HG03575 (cell line): Measurements from ENCODE around the gene ZNF653.
A peak's percentile ranks its signal among the peaks of the same experiment; 100 is the strongest.
"Not testable (repeated sequence)": the region's sequence is repeated elsewhere in the genome, so short reads cannot be mapped to it uniquely, and the experiment has no call there.

Experiments used
- ATAC-seq: cut with Tn5 transposase; IDR thresholded peaks from one replicate; pipeline ENCODE4 v1.9.1; 2021; ENCODE audit not compliant: unreplicated experiment, insufficient number of reproducible peaks, low FRiP score; ENCODE audit errors: extremely low read depth

Gene ZNF653

DNA sequence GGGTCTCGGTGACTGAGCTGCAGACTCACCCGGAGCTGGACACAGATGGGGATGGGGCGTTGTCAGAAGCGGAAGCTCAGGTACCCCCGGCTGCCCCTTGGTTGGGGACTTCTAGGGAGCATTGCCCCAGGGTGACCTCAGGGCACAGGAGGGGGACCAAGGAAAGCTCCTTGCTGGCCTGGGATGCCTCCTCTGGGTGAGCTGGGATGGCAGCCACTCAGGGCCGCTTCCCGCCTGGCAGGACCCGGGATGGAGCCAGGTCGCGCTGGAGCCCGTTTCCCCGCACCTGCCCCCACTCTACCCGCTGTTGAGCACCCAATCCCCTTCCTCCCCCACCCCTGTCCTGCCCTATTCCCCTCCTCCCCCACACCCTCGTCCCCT is 59.4 kb downstream of the ZNF653 start:
- ATAC-seq, result no peak

DNA sequence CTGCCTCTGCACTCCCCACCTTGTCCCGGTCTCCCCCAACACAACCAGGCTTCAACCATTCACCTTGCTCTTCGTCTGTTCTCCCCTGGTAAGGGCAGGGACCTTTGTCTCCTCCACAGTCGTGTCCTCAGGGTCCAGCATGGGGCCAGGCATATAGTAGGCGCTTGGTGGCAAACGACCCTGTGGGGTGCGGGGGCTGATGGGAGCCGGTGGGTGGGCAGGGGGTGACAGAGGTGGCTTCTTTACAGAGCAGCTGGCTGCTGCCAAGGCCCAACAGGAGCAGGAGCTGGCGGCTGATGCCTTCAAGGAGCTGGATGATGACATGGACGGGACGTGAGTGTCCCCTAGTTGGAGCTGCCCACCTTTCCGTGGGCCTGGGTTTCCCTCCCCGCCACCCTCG is 60.5 kb downstream of the ZNF653 start:
- no peak for ATAC-seq

DNA sequence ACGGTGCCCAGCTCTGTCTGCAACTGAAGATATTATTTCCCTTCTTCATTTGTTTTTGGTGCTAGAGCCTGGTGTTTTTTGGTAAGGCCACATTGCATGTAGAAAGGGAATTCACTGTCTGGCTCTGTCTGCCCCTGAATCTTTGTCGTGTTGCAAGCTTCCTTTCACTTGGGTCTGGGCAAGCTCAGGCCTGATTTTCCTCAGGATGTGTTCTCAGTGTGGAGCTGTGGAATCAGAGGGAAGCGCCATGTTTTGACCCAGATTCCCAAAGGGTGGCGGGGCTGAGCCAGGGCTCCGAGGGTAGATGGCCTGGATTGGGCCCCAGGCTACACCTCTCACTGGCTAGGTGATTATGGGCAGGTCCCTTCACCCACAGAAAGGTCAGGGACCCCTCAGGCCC is 61.6 kb downstream of the ZNF653 start:
- ATAC-seq, result no peak

DNA sequence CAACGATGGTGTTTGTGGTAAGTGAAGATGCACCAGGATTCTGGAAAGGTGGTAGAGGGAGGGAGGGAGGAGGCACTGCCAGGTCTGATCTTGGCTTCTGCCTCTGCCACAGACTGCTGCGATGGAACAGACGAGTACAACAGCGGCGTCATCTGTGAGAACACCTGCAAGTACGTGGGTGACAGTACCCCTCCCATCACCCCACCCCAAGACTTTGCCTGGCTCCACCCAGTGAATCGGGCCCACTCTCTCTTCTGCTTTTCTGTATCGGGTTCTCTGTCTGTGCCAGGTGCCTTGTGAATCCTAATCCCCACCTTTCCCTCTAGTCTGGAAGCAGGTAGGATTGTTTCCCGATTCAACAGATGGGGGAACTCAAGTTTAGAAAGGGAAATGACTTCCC is 67.7 kb downstream of the ZNF653 start:
- ATAC-seq, result no peak

DNA sequence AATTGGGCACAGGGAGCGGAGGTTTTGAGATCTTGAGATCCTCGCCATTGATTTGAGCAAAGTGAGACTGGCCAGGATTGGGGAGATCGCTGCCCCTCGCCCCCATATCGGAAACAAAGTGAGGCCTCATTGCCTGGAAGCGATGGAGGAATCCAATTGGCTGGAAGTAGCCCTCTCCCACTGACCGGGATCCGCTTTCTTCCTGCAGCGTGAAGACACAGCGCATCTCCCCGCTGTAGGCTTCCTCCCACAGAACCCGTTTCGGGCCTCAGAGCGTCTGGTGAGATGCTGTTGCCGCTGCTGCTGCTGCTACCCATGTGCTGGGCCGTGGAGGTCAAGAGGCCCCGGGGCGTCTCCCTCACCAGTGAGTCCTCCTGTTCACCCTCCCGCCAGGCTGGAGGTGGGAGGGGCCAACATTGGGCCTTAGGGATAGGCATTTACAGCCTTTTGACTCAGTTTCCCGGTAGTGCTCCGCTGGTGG is 69.8 kb downstream of the ZNF653 start:
- ATAC-seq, result no peak

DNA sequence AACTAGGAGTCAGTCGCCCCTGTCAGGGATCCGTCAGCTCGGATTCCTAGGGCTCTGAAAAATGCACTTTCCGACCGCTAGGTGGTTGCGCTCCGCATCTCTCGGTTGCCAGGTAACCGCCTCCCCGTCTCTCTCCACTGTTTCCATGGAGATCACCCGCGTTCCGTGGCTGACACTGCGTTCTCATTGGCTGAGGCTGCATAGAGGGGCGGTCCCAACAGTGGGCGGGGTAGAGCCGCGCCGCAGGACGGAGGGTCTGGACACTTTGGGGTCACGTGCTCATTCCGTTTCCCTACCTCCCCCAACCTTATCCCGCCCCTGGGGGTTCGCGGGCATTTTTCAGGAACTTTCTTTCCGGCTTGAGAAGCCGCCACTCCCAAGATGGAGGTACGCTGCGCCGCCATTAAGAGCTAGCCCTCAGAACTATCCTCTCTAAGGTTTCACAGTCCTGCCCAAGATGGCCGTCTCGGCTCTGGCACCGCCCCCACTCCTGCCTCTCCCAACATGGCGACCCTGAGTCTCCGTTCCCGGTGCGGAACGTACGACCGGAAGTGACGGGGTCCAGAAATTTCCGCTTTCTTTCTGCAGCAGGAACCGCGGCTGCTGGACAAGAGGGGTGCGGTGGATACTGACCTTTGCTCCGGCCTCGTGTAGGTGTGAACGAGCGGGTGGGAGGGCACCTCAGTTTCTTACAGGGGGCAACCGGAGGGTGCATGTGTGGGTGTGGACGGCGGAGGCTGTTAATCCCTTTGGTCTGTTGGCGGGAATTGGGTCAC is 70.4 kb downstream of the ZNF653 start, which contains the start of the genes ODAD3 and PRKCSH:
Gene ODAD3 (minus strand): TSS at position 65 of the 776 bp plus-strand sequence. CDS start 105 bp downstream, outside the sequence.
Gene PRKCSH (plus strand): TSS at position 579 of the 776 bp plus-strand sequence. CDS start 483 bp downstream, outside the sequence.
- ATAC-seq, result peak; percentile 57

DNA sequence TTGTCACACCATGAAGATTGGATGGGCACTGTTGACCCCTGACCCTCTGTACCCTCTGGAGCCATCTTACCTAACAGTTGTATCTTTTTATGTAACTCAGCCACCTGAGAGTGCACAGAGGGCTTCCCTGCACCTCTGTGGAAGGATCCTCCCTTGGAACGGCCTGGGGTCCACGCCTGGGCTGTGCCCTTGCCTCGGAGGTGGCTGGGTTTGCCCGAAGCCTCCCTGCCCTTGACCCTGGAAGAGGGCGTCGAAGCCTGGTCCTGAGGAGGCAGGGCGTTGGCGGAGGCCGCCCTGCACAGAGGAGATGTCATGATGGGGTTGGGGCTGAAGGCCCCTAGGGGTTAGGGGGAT is 71.0 kb downstream of the ZNF653 start:
- ATAC-seq, result no peak

DNA sequence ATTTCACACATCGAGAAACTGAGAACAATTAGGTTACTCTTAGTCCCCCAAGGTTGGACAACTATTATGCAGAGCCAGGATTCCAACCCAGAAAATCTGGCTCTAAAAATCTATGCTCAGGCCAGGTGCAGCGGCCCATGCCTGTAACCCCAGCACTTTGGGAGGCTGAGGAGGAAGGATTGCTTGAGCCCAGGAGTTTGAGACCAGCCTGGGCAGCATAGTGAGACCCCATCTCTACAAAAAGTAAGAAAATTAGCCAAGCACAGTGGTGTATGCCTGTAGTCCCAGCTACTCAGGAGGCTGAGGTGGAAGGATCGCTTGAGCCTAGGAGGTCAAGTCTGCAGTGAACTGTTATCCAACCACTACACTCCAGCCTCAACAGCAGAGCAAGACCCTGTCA is 72.1 kb downstream of the ZNF653 start:
- not testable (repeated sequence) for ATAC-seq
